Osteoblast (primary cell): ENCODE results near the gene TCF12. TPM values are rescaled to one million over a fixed set of nuclear protein-coding genes. Genes with fewer than 3 reads are reported as not detected.
A peak's percentile ranks its signal among the peaks of the same experiment; 100 is the strongest.

Experiments used
- DNase-seq: peaks from one replicate; pipeline ENCODE4 v3.0.0; 2011; ENCODE audit warnings: low spot score, mixed read lengths; ENCODE audit not compliant: insufficient read length; ENCODE audit errors: missing footprints
- H2AFZ ChIP-seq: 2 replicates; pipeline ENCODE4 v1.6.0; 2011; ENCODE audit warnings: mild to moderate bottlenecking, low read length
- H3K27ac ChIP-seq: 2 replicates; pipeline ENCODE4 v1.5.1; 2011; ENCODE audit warnings: mild to moderate bottlenecking, low read depth, low read length, moderate library complexity
- H3K27me3 ChIP-seq: 2 replicates; pipeline ENCODE4 v1.6.0; 2012; ENCODE audit warnings: mild to moderate bottlenecking, control low read depth, inconsistent platforms, low read length, moderate library complexity; ENCODE audit not compliant: insufficient read depth
- H3K36me3 ChIP-seq: 2 replicates; pipeline ENCODE4 v1.5.1; 2011; ENCODE audit warnings: mild to moderate bottlenecking, low read length, control low read depth, moderate library complexity; ENCODE audit not compliant: insufficient read depth
- H3K4me1 ChIP-seq: 2 replicates; pipeline ENCODE4 v1.5.1; 2011; ENCODE audit warnings: mild to moderate bottlenecking, low read length, control low read depth, moderate library complexity; ENCODE audit not compliant: insufficient read depth
- H3K4me2 ChIP-seq: 2 replicates; pipeline ENCODE4 v1.6.0; 2011; ENCODE audit warnings: mild to moderate bottlenecking, low read length; ENCODE audit not compliant: insufficient read depth
- H3K4me3 ChIP-seq: fragments of 200-600 bp; sonication (generic); 3 replicates; pipeline ENCODE4 v1.5.1; 2012; ENCODE audit warnings: mild to moderate bottlenecking, low read length, inconsistent platforms; ENCODE audit not compliant: insufficient read depth
- H3K79me2 ChIP-seq: 2 replicates; pipeline ENCODE4 v1.6.0; 2012; ENCODE audit warnings: mild to moderate bottlenecking, low read length, control low read depth, inconsistent platforms; ENCODE audit not compliant: insufficient read depth
- H3K9me3 ChIP-seq: 2 replicates; pipeline ENCODE4 v1.5.1; 2011; ENCODE audit warnings: low read depth, low read length, control low read depth
- H4K20me1 ChIP-seq: 2 replicates; pipeline ENCODE4 v1.6.0; 2012; ENCODE audit warnings: mild to moderate bottlenecking, low read length, control low read depth; ENCODE audit not compliant: insufficient read depth
- total RNA-seq: library from RNA; depleted of rRNA; stranded (reverse); fragments of >200 nt; gene quantifications from 2 replicates; pipeline ENCODE4 v1.2.3, GENCODE V29; 2012
- TF ChIP-seq, protein P1 (sequence below): IDR thresholded peaks from 2 replicates; pipeline ENCODE4 v1.5.1; 2011; ENCODE audit warnings: mild to moderate bottlenecking, low read depth, low read length, moderate library complexity; ENCODE audit errors: extremely low read depth

Gene TCF12
- total RNA-seq, 1 donor: 86.5 TPM

DNA sequence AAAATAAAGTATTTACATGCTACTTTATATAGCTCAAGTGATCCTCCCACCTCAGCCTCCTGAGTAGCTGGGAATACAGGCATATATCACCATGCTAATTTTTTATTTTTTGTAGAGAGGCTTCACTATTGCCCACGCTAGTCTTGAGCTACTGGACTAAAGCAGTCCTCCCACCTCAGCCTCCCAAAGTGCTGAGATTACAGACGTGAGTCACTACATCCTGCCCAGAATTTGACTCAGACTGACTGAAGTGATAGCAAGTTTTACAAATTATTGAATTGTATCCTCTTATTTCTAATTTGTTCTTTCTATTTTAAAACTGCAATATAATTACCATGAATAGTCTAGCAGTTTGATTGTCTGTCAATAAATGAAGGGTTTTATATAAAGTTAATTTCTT is 247.5 kb downstream of the TCF12 start:
- H2AFZ ChIP-seq: no peak overlapping the region
- peak; percentile 26 for DNase-seq
- no peak overlapping the region for H3K4me3 ChIP-seq
- H3K4me2 ChIP-seq: no peak overlapping the region
- no peaks in the 10 kb centered on the region for H3K79me2 ChIP-seq
- no peaks in the 10 kb centered on the region for H4K20me1 ChIP-seq
- H3K4me1 ChIP-seq: peaks cover 13% of the 10 kb centered on the region
- H3K27me3 ChIP-seq: no peaks in the 10 kb centered on the region
- H3K9me3 ChIP-seq: no peaks in the 10 kb centered on the region
- H3K36me3 ChIP-seq: peaks cover 4% of the 10 kb centered on the region
- TF ChIP-seq, protein P1, sequence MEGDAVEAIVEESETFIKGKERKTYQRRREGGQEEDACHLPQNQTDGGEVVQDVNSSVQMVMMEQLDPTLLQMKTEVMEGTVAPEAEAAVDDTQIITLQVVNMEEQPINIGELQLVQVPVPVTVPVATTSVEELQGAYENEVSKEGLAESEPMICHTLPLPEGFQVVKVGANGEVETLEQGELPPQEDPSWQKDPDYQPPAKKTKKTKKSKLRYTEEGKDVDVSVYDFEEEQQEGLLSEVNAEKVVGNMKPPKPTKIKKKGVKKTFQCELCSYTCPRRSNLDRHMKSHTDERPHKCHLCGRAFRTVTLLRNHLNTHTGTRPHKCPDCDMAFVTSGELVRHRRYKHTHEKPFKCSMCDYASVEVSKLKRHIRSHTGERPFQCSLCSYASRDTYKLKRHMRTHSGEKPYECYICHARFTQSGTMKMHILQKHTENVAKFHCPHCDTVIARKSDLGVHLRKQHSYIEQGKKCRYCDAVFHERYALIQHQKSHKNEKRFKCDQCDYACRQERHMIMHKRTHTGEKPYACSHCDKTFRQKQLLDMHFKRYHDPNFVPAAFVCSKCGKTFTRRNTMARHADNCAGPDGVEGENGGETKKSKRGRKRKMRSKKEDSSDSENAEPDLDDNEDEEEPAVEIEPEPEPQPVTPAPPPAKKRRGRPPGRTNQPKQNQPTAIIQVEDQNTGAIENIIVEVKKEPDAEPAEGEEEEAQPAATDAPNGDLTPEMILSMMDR: no peak
- no peak overlapping the region for H3K27ac ChIP-seq

DNA sequence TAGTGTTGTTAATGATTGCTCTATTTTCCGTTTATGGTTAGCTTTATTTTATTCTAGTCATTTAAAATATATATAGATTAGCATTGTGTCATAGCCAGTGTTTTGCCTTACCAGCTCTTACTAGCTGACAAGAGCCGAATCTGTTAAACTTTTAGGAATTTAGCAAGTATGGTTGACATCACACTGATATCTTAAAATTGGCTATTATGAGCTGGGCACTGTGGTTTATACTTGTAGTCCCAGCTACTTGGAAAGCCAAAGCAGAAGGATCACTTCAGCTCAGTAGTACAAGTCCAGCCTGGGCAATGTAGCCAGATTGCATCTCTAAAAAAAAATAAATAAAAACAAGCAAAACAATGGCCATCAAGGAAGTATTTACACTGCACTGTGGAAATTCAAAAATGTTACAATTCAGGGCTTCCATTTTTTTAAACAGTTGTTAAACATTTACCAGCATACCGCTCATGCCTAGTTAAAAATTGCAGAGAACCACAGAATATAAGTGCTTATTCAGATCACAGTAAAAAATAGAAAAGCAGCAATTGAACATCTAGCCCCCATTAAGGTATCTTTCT is 249.5 kb downstream of the TCF12 start:
- Histone ChIP-seq H3K4me1 (peaks cover 4% of the 10 kb centered on the region), H3K9me3 (no peaks in the 10 kb centered on the region), H3K27ac (no peak overlapping the region), H3K36me3 (peaks cover 4% of the 10 kb centered on the region), H4K20me1 (no peaks in the 10 kb centered on the region), H3K4me2 (no peak overlapping the region), H3K4me3 (no peak overlapping the region), H3K79me2 (no peaks in the 10 kb centered on the region), H2AFZ (no peak overlapping the region), H3K27me3 (no peaks in the 10 kb centered on the region)
- no peak for DNase-seq
- TF ChIP-seq, protein P1: no peak

DNA sequence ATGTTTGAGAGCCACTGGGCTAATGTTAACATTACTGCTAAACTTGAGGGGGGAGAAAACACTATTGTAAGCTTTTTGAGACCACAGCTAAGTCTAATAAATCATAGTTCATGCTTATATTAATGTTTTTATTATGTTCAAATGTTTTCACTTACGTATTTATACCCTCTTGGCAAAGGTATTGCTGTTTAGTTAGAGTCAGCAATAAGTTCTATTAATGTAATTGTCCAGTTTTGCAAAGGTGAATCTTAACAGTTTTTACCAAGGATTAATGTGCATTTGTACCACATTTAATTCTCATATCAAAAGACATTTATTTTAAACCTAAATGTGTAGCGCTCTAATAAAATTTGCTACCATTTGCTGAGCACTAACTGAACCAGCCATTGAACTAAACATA is 251.2 kb downstream of the TCF12 start:
- no peak overlapping the region for H3K27ac ChIP-seq
- H3K4me2 ChIP-seq: no peak overlapping the region
- H3K9me3 ChIP-seq: no peaks in the 10 kb centered on the region
- H2AFZ ChIP-seq: no peak overlapping the region
- H4K20me1 ChIP-seq: no peaks in the 10 kb centered on the region
- H3K79me2 ChIP-seq: no peaks in the 10 kb centered on the region
- no peak overlapping the region for H3K4me3 ChIP-seq
- H3K36me3 ChIP-seq: peaks cover 4% of the 10 kb centered on the region
- TF ChIP-seq, protein P1: no peak
- peaks cover 4% of the 10 kb centered on the region for H3K4me1 ChIP-seq
- no peak for DNase-seq
- H3K27me3 ChIP-seq: no peaks in the 10 kb centered on the region

DNA sequence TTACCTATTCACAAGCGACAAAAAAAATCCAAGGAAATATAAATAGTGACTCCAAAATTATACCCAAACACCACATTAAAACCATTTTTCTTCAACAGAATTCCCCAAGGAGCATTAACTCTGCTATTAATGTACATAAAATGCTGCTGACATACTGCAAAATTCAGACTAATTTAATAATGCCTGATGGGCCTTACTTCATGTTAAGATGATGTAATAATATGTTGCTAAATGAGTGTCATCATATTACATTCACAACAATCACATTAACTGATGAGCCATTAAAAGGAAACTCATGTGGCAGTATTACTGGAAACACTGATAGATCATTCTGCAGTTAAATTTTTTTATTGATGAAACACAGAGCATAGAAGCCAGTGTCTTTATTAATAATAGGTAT is 253.0 kb downstream of the TCF12 start:
- H3K36me3 ChIP-seq: peaks cover 4% of the 10 kb centered on the region
- H3K79me2 ChIP-seq: no peaks in the 10 kb centered on the region
- no peak overlapping the region for H3K4me3 ChIP-seq
- TF ChIP-seq, protein P1: no peak
- DNase-seq: no peak
- H2AFZ ChIP-seq: no peak overlapping the region
- H4K20me1 ChIP-seq: no peaks in the 10 kb centered on the region
- no peak overlapping the region for H3K27ac ChIP-seq
- H3K4me1 ChIP-seq: peaks cover 4% of the 10 kb centered on the region
- no peaks in the 10 kb centered on the region for H3K9me3 ChIP-seq
- H3K4me2 ChIP-seq: no peak overlapping the region
- H3K27me3 ChIP-seq: no peaks in the 10 kb centered on the region
